Left ventricle myocardium inferior (tissue), 1 donor: ENCODE measurements around the gene GIMAP2. TPM values are rescaled to one million over a fixed set of nuclear protein-coding genes. Genes with fewer than 3 reads are reported as not detected.

ENCODE experiments used
- DNase-seq: peaks from one replicate; pipeline ENCODE4 v3.0.0-alpha.2; 2020
- H3K27ac ChIP-seq: fragments of 200-600 bp; replicated peaks from 2 replicates; pipeline ENCODE4 v1.8.0; 2021
- H3K27me3 ChIP-seq: fragments of 200-600 bp; 2 replicates; pipeline ENCODE4 v1.8.0; 2021; ENCODE audit warnings: low read depth
- H3K36me3 ChIP-seq: fragments of 200-600 bp; 2 replicates; pipeline ENCODE4 v1.8.0; 2021
- H3K4me1 ChIP-seq: fragments of 200-600 bp; 2 replicates; pipeline ENCODE4 v1.8.0; 2021
- H3K4me3 ChIP-seq: fragments of 200-600 bp; 2 replicates; pipeline ENCODE4 v1.8.0; 2021; ENCODE audit warnings: mild to moderate bottlenecking, moderate library complexity
- H3K9me3 ChIP-seq: fragments of 200-600 bp; replicated peaks from 2 replicates; pipeline ENCODE4 v1.8.0; 2021
- intact Hi-C: fragments of 100-400 bp; cut with micrococcal nuclease; formaldehyde crosslinking; loops from one replicate; pipeline ENCODE4 v1.11.0; 2022
- total RNA-seq: library from RNA; stranded (reverse); fragmentation: NEBNext Ultra II Directional; extraction: Animal tissue kit (Norgen Biotek cat#: 25700); gene quantifications from one replicate; pipeline ENCODE4 v1.2.1, GENCODE V29; 2021
- TF ChIP-seq, protein P1 (sequence below): fragments of 200-600 bp; IDR thresholded peaks from 2 replicates; pipeline ENCODE4 v1.8.0; 2021; ENCODE audit warnings: antibody characterized with exemption, mild to moderate bottlenecking, borderline replicate concordance
- donor health status: DM: no; HTN: yes; CAD: no; lungs with severe emphysema.

The GIMAP2 gene
- total RNA-seq, 1 donor from 2014 or later = 5.0 TPM

DNA sequence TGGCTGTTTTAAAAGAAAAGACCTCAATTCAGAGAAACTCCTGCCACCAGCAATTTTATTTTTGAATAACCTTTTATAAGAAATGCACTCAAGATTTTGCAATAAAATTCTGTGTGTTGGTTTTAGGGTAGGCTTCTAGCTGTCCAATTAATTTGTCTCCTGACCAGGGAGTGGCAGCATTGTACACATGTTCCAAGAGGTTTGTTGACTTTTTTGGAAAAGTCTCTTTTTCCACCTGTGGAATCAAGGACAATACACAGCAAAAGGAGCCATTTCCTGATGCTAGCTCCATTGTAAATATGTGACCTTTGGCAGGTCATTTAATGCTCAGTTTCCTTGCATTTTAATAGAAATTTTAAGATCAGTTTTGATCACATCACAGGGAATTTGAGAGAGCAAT, 53.5 kb downstream of the GIMAP2 start:
- H3K4me3 ChIP-seq = peak overlapping the region; percentile 70
- peak overlapping the region; percentile 85 for H3K27ac ChIP-seq
- no peaks in the 10 kb centered on the region for H3K27me3 ChIP-seq
- no peak for DNase-seq
- intact Hi-C loops = no loop called here
- peaks cover 59% of the 10 kb centered on the region for H3K4me1 ChIP-seq
- TF ChIP-seq, protein P1, sequence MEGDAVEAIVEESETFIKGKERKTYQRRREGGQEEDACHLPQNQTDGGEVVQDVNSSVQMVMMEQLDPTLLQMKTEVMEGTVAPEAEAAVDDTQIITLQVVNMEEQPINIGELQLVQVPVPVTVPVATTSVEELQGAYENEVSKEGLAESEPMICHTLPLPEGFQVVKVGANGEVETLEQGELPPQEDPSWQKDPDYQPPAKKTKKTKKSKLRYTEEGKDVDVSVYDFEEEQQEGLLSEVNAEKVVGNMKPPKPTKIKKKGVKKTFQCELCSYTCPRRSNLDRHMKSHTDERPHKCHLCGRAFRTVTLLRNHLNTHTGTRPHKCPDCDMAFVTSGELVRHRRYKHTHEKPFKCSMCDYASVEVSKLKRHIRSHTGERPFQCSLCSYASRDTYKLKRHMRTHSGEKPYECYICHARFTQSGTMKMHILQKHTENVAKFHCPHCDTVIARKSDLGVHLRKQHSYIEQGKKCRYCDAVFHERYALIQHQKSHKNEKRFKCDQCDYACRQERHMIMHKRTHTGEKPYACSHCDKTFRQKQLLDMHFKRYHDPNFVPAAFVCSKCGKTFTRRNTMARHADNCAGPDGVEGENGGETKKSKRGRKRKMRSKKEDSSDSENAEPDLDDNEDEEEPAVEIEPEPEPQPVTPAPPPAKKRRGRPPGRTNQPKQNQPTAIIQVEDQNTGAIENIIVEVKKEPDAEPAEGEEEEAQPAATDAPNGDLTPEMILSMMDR = peak; percentile 52
- H3K9me3 ChIP-seq = no peaks in the 10 kb centered on the region
- H3K36me3 ChIP-seq = peaks cover 28% of the 10 kb centered on the region

DNA sequence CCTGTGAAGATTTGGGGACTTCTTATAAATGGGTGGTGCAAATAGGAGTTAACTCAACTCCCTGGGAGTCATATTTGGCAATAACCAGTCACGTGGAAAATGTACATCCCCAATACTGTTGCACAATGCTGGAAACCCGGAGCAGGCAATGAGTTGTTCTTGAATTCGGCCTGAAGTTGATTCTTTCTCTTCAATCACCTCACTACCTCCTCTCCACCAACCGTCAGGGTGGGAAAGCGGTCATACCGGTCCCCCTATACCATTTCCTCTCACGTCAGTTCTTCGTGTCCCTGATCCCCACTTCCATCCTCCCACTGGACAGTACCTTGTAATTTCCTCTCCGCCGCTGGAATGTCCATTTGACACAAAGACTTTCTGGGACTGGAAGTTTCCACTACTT, 54.5 kb downstream of the GIMAP2 start:
- no peak for DNase-seq
- peaks cover 28% of the 10 kb centered on the region for H3K36me3 ChIP-seq
- no peaks in the 10 kb centered on the region for H3K9me3 ChIP-seq
- H3K27me3 ChIP-seq = no peaks in the 10 kb centered on the region
- peaks cover 69% of the 10 kb centered on the region for H3K4me1 ChIP-seq
- TF ChIP-seq, protein P1 = no peak
- H3K27ac ChIP-seq = peak overlapping the region; percentile 85
- intact Hi-C loops = no loop called here
- peak overlapping the region; percentile 70 for H3K4me3 ChIP-seq

DNA sequence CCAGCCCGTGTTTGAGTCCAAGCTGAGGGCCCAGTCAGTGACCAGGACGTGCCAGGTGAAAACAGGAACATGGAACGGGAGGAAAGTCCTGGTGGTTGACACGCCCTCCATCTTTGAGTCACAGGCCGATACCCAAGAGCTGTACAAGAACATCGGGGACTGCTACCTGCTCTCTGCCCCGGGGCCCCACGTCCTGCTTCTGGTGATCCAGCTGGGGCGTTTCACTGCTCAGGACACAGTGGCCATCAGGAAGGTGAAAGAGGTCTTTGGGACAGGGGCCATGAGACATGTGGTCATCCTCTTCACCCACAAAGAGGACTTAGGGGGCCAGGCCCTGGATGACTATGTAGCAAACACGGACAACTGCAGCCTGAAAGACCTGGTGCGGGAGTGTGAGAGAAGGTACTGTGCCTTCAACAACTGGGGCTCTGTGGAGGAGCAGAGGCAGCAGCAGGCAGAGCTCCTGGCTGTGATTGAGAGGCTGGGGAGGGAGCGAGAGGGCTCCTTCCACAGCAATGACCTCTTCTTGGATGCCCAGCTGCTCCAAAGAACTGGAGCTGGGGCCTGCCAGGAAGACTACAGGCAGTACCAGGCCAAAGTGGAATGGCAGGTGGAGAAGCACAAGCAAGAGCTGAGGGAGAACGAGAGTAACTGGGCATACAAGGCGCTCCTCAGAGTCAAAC, 56.9 kb downstream of the GIMAP2 start:
- H3K4me3 ChIP-seq = peak overlapping the region; percentile 70
- peak overlapping the region; percentile 85 for H3K27ac ChIP-seq
- intact Hi-C loops = no loop called here
- TF ChIP-seq, protein P1 = no peak
- no peaks in the 10 kb centered on the region for H3K9me3 ChIP-seq
- H3K4me1 ChIP-seq = peaks cover 65% of the 10 kb centered on the region
- no peaks in the 10 kb centered on the region for H3K27me3 ChIP-seq
- no peak for DNase-seq
- H3K36me3 ChIP-seq = peaks cover 28% of the 10 kb centered on the region

Other genes with a start within 250 kb of the GIMAP2 start
- 11.0 TPM for gene GIMAP8, start 235.1 kb upstream of the GIMAP2 start, total RNA-seq
- 16.8 TPM for gene GIMAP7, start 170.8 kb upstream of the GIMAP2 start, total RNA-seq
- gene GIMAP4, start 118.3 kb upstream of the GIMAP2 start, total RNA-seq = 31.2 TPM
- 24.3 TPM for gene GIMAP6, start 53.3 kb upstream of the GIMAP2 start, total RNA-seq
- gene GIMAP1, start 30.9 kb downstream of the GIMAP2 start, total RNA-seq = 5.9 TPM
- 10.7 TPM for gene GIMAP5, start 51.7 kb downstream of the GIMAP2 start, total RNA-seq
- 34.0 TPM for gene TMEM176B, start 114.7 kb downstream of the GIMAP2 start, total RNA-seq
- 18.5 TPM for gene TMEM176A, start 115.1 kb downstream of the GIMAP2 start, total RNA-seq
- 0.36 TPM for gene AOC1, start 166.8 kb downstream of the GIMAP2 start, total RNA-seq